Left lung (tissue), 10 donors: ENCODE measurements around the gene TBL1X. TPM values are rescaled to one million over a fixed set of nuclear protein-coding genes. Genes with fewer than 3 reads are reported as not detected.

Experiments used
- ATAC-seq: fragments of 200-7000 bp; cut with Tn5 transposase; one replicate; pipeline ENCODE4 v1.9.1; 2020; ENCODE audit warnings: moderate library complexity
- DNase-seq, 4 donors: peaks; one replicate each; pipeline ENCODE4 v3.0.0-alpha.2; 2013 to 2020
- H3K27ac ChIP-seq, 2 donors: fragments of 200-600 bp; sonication (generic) in 1 of 2; one replicate each; pipeline versions ENCODE4 v1.5.0 to v1.8.0; 2020 to 2021
- H3K27me3 ChIP-seq, 2 donors: fragments of 200-600 bp; sonication (generic) in 1 of 2; one replicate each; pipeline versions ENCODE4 v1.5.0 to v1.8.0; 2020 to 2021
- H3K36me3 ChIP-seq, 2 donors: fragments of 200-600 bp; sonication (generic) in 1 of 2; one replicate each; pipeline versions ENCODE4 v1.5.0 to v1.8.0; 2020 to 2021
- H3K4me1 ChIP-seq, 2 donors: fragments of 200-600 bp; one replicate each; pipeline ENCODE4 v1.8.0; 2021
- H3K4me3 ChIP-seq, 2 donors: fragments of 200-600 bp; sonication (generic) in 1 of 2; one replicate each; pipeline versions ENCODE4 v1.5.0 to v1.8.0; 2020 to 2021; ENCODE audit warnings: mild to moderate bottlenecking in 1 of 2
- H3K9me3 ChIP-seq, 2 donors: fragments of 200-600 bp; sonication (generic) in 1 of 2; one replicate each; pipeline versions ENCODE4 v1.5.0 to v1.8.0; 2020 to 2021
- CTCF ChIP-seq, 2 donors: fragments of 200-600 bp; sonication (generic) in 1 of 2; IDR thresholded peaks; one replicate each; pipeline versions ENCODE4 v1.5.0 to v1.8.0; 2021; ENCODE audit warnings: antibody characterized with exemption in 2 of 2
- intact Hi-C, 2 donors: fragments of 100-400 bp; cut with DNase I; formaldehyde crosslinking; loops; one replicate each; pipeline versions ENCODE4 v1.11.2 to v1.14.2; 2022
- polyA plus RNA-seq, 6 donors: library from polyadenylated mRNA; unstranded; fragments of 120-200 nt; gene quantifications; one replicate each; pipeline ENCODE4 v1.2.1, GENCODE V29; 2013; ENCODE audit not compliant: insufficient read length in 6 of 6
- total RNA-seq, 2 donors: library from RNA; stranded (reverse); fragmentation: NEBNext Ultra II Directional; extraction: Animal tissue kit (Norgen Biotek cat#: 25700); gene quantifications; one replicate each; pipeline ENCODE4 v1.2.1, GENCODE V29; 2021
- donor health status: DM: no; HTN: yes; CAD: no.
- donor health status: DM: no; HTN: no; CAD: no.

TBL1X gene
- total and polyA plus RNA-seq, 8 donors = 13.4 to 24.6 (median 21.6) TPM

GRCh38 chrX:9593756-9594155 is 128.9 kb downstream of the TBL1X start:
- intact Hi-C loops = no loop called here
- no peaks in the 10 kb centered on the region for H3K36me3 ChIP-seq
- DNase-seq = no peak
- H3K27ac ChIP-seq = no peak overlapping the region
- H3K4me1 ChIP-seq = no peaks in the 10 kb centered on the region
- no peaks in the 10 kb centered on the region for H3K9me3 ChIP-seq
- ATAC-seq = no peak
- H3K4me3 ChIP-seq = no peak overlapping the region
- TF ChIP-seq CTCF (IDR thresholded peaks at IDR 0.05) = no peak
- H3K27me3 ChIP-seq = no peaks in the 10 kb centered on the region

- DNase-seq (no peak), ATAC-seq (no peak)
- H3K9me3 ChIP-seq = no peaks in the 10 kb centered on the region
- intact Hi-C loops = no loop called here
- H3K27me3 ChIP-seq = no peaks in the 10 kb centered on the region
- TF ChIP-seq CTCF (IDR thresholded peaks at IDR 0.05) = no peak
- H3K36me3 ChIP-seq = no peaks in the 10 kb centered on the region
- H3K27ac ChIP-seq = no peak overlapping the region
- no peaks in the 10 kb centered on the region for H3K4me1 ChIP-seq
- no peak overlapping the region for H3K4me3 ChIP-seq
Observed at GRCh38 chrX:9595174-9595573, 130.3 kb downstream of the TBL1X start.

- no peak for ATAC-seq
- Histone ChIP-seq H3K4me1 (no peaks in the 10 kb centered on the region), H3K4me3 (no peak overlapping the region), H3K36me3 (no peaks in the 10 kb centered on the region), H3K9me3 (no peaks in the 10 kb centered on the region), H3K27me3 (no peaks in the 10 kb centered on the region), H3K27ac (no peak overlapping the region)
- intact Hi-C loops = no loop called here
- DNase-seq = no peak
- TF ChIP-seq CTCF (IDR thresholded peaks at IDR 0.05) = no peak
Observed at GRCh38 chrX:9596837-9597236, 132.0 kb downstream of the TBL1X start.

GRCh38 chrX:9597361-9598035 is 132.6 kb downstream of the TBL1X start:
- H3K36me3 ChIP-seq = no peaks in the 10 kb centered on the region
- no peak for DNase-seq

GRCh38 chrX:9598344-9598743 is 133.5 kb downstream of the TBL1X start:
- ATAC-seq = no peak
- H3K36me3 ChIP-seq = no peaks in the 10 kb centered on the region
- no peak overlapping the region for H3K4me3 ChIP-seq
- H3K27ac ChIP-seq = no peak overlapping the region
- H3K9me3 ChIP-seq = no peaks in the 10 kb centered on the region
- intact Hi-C loops = no loop called here
- no peak for TF ChIP-seq CTCF (IDR thresholded peaks at IDR 0.05)
- no peaks in the 10 kb centered on the region for H3K4me1 ChIP-seq
- DNase-seq = no peak
- H3K27me3 ChIP-seq = no peaks in the 10 kb centered on the region

More at GRCh38 chrX:9597361-9598035, 132.6 kb downstream of the TBL1X start:
- Histone ChIP-seq H3K9me3 (no peaks in the 10 kb centered on the region), H3K27me3 (no peaks in the 10 kb centered on the region), H3K4me3 (no peak overlapping the region), H3K27ac (no peak overlapping the region), H3K4me1 (no peaks in the 10 kb centered on the region)
- TF ChIP-seq CTCF (IDR thresholded peaks at IDR 0.05) = no peak
- no peak for ATAC-seq
- intact Hi-C loops = no loop called here
